Measurements from ENCODE around the gene GMNN.

GMNN gene

GRCh38 chr6:24833711-24834386 lies 59.1 kb downstream of the GMNN start:
- 91% methylated on average over 3 of the region's 4 CpGs for WGBS
- H3K27me3 ChIP-seq (ENCODE audit: insufficient read depth, low read length): no peaks in the 10 kb centered on the region
- H3K36me3 ChIP-seq (ENCODE audit: insufficient read depth, low read length): no peaks in the 10 kb centered on the region

More at GRCh38 chr6:24833711-24834386, 59.1 kb downstream of the GMNN start:
- no peak overlapping the region for H3K9ac ChIP-seq (ENCODE audit: low read depth, low read length)
- no peak overlapping the region for H3K4me3 ChIP-seq (ENCODE audit: low read length)
- H3K9me3 ChIP-seq (ENCODE audit: insufficient read depth, low read depth, low read length): no peaks in the 10 kb centered on the region
- no peaks in the 10 kb centered on the region for H3K4me1 ChIP-seq (ENCODE audit: insufficient read depth, low read length)
- no peak overlapping the region for H3K27ac ChIP-seq (ENCODE audit: low read depth, low read length)
